Fibroblast of villous mesenchyme (primary cell): ENCODE results near the gene SGMS1. TPM values are rescaled to one million over a fixed set of nuclear protein-coding genes. Genes with fewer than 3 reads are reported as not detected.

Experiments used
- DNase-seq: peaks from one replicate; pipeline ENCODE4 v3.0.0-alpha.2; 2010; ENCODE audit warnings: low read depth
- H3K4me3 ChIP-seq: 2 replicates; pipeline ENCODE4 v1.5.1; 2011; ENCODE audit warnings: low read depth, mild to moderate bottlenecking, low read length
- total RNA-seq: library from RNA; depleted of rRNA; stranded (reverse); fragments of >200 nt; gene quantifications from 2 replicates; pipeline ENCODE4 v1.2.3, GENCODE V29; 2012
- TF ChIP-seq, protein P1 (sequence below): IDR thresholded peaks from 2 replicates; pipeline ENCODE4 v1.5.1; 2012; ENCODE audit warnings: low read depth, mild to moderate bottlenecking, low read length; ENCODE audit not compliant: insufficient read depth

Gene SGMS1
- total RNA-seq, 1 donor: 57.9 TPM

DNA sequence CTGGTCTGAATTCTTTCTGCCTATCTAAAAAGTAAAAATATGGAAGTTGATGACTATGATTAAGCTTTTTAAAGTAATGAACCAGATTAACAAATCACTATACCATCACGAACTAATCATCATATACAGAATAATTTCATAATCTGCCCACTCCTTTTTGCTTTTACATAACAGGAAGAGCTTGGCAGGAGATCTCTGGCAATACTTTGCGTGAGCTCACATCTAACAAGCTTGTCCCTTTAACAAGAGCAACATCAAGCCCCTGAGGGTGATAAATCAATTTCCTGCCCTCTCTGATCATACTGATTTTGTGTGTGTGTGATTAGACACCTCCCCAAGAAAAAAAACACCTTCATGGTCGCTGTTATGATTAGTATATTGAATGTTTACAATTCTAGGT is 228.9 kb downstream of the SGMS1 start:
- DNase-seq: no peak
- H3K4me3 ChIP-seq: no peak overlapping the region
- TF ChIP-seq, protein P1, sequence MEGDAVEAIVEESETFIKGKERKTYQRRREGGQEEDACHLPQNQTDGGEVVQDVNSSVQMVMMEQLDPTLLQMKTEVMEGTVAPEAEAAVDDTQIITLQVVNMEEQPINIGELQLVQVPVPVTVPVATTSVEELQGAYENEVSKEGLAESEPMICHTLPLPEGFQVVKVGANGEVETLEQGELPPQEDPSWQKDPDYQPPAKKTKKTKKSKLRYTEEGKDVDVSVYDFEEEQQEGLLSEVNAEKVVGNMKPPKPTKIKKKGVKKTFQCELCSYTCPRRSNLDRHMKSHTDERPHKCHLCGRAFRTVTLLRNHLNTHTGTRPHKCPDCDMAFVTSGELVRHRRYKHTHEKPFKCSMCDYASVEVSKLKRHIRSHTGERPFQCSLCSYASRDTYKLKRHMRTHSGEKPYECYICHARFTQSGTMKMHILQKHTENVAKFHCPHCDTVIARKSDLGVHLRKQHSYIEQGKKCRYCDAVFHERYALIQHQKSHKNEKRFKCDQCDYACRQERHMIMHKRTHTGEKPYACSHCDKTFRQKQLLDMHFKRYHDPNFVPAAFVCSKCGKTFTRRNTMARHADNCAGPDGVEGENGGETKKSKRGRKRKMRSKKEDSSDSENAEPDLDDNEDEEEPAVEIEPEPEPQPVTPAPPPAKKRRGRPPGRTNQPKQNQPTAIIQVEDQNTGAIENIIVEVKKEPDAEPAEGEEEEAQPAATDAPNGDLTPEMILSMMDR: no peak

DNA sequence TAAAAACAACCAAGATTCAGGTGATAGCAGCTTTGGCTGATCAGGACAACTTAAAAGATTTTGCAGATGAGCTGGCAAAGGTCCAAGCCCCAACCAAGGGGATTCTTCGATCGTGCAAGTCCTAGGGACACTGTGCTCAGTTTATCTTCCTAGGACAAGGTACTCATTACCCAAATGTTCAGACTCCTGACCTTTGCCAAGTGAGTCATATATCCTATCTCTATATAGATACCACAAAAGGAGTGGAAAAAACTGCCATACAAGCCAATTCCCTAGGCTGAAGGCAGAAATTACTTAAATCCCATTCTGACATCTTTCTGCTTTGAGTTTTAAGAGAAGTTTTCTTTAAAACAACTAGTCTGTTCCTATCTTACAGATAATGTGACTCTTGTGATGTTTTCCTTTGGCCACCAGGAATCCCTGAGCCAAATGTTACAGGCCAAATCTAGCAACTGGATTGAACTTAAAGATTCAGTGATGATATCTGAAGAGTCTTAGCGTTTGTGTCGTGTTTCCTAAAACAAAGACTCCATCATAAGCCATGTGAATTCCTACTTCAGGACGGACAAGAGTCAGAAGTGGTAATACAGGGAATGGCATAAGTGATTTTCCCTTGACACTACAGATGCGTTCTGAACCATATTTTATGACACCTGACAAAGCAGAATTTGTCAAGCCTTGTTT is 229.8 kb downstream of the SGMS1 start:
- no peak overlapping the region for H3K4me3 ChIP-seq
- TF ChIP-seq, protein P1: peak; percentile 8
- peak; percentile 89 for DNase-seq

DNA sequence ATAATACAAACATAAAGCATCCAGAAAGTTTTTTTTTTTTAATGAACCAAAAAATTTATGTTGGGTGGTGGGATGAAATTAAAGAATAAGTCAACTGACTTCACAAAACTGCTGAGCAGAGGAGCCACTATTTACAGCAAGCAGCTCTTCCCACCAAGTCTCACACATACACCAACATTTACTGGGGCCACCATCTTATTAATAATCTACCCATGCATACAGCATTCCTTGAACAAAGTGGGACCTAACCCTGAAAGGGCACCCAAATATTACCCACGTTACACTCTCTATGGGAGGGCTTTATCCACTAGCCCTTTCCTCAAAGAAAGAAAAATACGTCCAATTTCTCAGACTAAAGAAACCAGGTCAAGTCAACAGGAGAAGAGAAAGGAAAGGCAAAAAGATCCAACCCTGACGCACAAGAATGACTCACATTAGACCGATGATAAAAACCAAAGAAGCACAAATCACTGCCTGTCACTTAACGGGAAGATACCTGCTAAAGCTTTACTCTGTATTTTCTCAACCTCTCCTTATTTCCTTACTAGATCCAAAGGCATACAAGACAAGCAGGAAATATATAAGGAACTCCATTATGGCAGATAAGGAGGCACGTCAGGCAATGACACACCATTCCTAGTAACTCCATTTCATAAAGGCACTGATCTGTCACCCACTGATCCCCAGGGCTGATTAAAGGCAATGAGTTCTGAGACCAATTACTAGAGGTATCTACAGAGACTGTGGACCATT is 230.6 kb downstream of the SGMS1 start:
- peak; percentile 83 for DNase-seq
- TF ChIP-seq, protein P1: no peak
- H3K4me3 ChIP-seq: no peak overlapping the region

DNA sequence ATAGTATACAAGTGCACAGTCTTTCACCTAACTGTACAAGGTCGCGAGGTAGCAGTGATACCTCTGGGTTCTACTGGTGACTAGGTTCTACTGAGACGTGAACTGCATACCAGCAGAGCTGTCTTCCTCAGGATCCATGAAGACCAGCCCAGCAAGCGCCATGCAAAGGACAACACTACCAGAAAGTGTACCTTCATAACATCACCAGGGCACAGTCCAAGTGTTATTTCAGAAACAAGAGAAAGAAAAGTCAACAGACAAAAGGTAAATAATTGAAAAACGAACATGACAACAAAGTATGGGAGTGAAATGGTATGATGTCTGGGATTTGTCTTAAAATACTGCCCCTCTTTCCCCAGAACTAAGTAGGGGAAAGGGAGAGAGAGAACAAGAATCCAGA is 231.3 kb downstream of the SGMS1 start:
- TF ChIP-seq, protein P1: no peak
- DNase-seq: no peak

DNA sequence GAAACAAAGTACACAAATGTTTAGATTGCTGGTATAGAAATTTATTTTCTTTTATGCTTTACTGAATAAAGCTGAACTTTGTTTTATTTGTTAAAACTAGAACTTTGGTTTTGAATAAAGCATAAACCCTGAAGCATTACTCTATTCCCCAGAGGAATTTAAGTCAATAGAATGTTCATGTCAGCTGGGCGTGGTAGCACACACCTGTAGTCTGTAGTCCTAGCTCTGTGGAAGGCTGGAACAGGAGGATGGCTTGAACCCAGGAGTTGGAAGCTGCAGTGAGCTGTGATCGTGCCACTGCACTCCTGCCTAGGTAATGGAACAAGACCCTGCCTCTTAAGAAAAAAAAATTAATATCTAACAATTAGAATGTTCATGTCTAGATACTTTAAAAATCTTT is 233.5 kb downstream of the SGMS1 start:
- no peak overlapping the region for H3K4me3 ChIP-seq
- no peak for DNase-seq
- TF ChIP-seq, protein P1: no peak

More for the DNA sequence above, 231.3 kb downstream of the SGMS1 start:
- H3K4me3 ChIP-seq: no peak overlapping the region

DNA sequence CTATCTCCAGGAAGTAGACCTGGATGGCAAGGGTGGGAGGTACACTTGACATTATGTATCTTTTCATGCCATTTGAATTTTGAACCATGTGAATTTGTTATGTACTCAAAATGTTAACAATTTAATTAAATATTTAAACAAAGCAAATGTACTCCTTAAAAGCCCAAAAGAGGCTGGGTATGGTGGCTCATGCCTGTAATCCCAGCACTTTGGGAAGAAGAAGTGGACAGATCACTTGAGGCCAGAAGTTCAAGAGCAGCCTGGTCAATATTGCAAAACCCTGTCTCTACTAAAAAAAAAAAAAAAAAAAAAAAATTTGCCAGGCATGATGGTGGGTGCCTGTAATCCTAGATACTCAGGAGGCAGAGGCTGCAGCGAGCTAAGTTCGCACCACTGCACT is 235.6 kb downstream of the SGMS1 start:
- no peak for DNase-seq
- no peak overlapping the region for H3K4me3 ChIP-seq
- TF ChIP-seq, protein P1: no peak

DNA sequence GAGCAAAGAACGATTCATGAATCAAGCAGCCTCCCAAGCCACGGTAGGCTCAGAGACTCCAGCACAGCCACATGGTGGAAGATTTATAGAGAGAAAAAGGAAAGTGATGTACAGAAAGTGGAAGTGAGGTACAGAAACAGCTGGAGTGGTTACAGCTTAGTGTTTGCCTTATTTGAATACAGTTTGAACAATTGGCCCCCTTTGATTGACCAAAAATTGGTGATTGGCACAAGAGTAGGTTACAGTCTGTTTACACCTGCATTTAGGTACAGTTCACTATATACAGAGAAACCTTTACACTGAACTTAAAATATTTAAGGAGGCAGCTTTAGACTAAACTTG is 236.1 kb downstream of the SGMS1 start:
- DNase-seq: no peak
- TF ChIP-seq, protein P1: no peak
- no peak overlapping the region for H3K4me3 ChIP-seq
